ENCODE results near the gene NAPA. TPM values are rescaled to one million over a fixed set of nuclear protein-coding genes. Genes with fewer than 3 reads are reported as not detected.

Gene NAPA
- total and polyA plus RNA-seq, 4 donors: 65.7 to 140 (median 124) TPM

DNA sequence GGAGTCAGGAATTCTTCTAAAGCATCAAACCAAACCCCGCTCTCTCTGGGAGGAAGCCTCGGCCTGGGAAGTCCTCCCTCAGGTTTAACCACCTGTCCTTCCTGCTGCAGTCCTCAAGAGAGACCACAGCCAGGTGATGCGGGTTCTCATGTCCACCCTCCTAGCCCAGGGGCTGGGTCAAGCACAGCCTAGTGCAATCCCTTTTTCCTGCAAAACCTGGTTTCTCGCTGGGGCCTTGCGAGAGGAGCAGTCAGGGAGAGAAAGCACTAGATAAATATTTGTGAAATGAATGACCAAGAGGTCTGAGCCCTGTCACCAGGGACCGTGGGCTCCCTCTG, 45.5 kb downstream of the NAPA start:
- TF ChIP-seq CTCF (IDR thresholded peaks at IDR 0.05; ENCODE audit: control extremely low read depth, extremely low read depth): no peak
- H3K27me3 ChIP-seq (ENCODE audit: control insufficient read depth in 3 of 3, insufficient read depth in 3 of 3, low read length in 2 of 3): peaks cover 7 to 32% (median 13%) of the 10 kb centered on the region in 3 donors
- H3K4me3 ChIP-seq: no peak overlapping the region
- H3K4me1 ChIP-seq (ENCODE audit: control insufficient read depth in 5 of 5, insufficient read depth in 5 of 5, low read length in 5 of 5): peaks cover 0 to 12% (median 3%) of the 10 kb centered on the region in 5 donors
- no peak overlapping the region for H3K27ac ChIP-seq (ENCODE audit: low read depth in 1 of 2, low read length in 1 of 2)
- ATAC-seq (ENCODE audit: insufficient read depth, low FRiP score) (no peak), DNase-seq (no peak)
- no peaks in the 10 kb centered on the region for H3K36me3 ChIP-seq (ENCODE audit: control insufficient read depth in 4 of 4, insufficient read depth in 4 of 4, low read length in 4 of 4)
- WGBS, 2 donors: 22% methylated on average over 6 of the region's 6 CpGs
- peaks cover 0 to 2% (median 0%) of the 10 kb centered on the region in 4 donors for H3K9me3 ChIP-seq (ENCODE audit: control insufficient read depth in 4 of 4, insufficient read depth in 3 of 4, low read length in 3 of 4)
- H3K9ac ChIP-seq (ENCODE audit: insufficient read depth in 1 of 2, low read length in 2 of 2): no peak overlapping the region

GRCh38 chr19:47467914-47468313, 46.9 kb downstream of the NAPA start:
- DNase-seq: no peak
- peaks cover 0 to 2% (median 0%) of the 10 kb centered on the region in 4 donors for H3K9me3 ChIP-seq (ENCODE audit: control insufficient read depth in 4 of 4, insufficient read depth in 3 of 4, low read length in 3 of 4)
- ATAC-seq (ENCODE audit: insufficient read depth, low FRiP score): no peak
- no peak overlapping the region for H3K9ac ChIP-seq (ENCODE audit: insufficient read depth in 1 of 2, low read length in 2 of 2)
- H3K27ac ChIP-seq (ENCODE audit: low read depth in 1 of 2, low read length in 1 of 2): no peak overlapping the region
- H3K4me3 ChIP-seq: no peak overlapping the region
- peaks cover 3 to 35% (median 13%) of the 10 kb centered on the region in 3 donors for H3K27me3 ChIP-seq (ENCODE audit: control insufficient read depth in 3 of 3, insufficient read depth in 3 of 3, low read length in 2 of 3)
- peaks cover 0 to 12% (median 3%) of the 10 kb centered on the region in 5 donors for H3K4me1 ChIP-seq (ENCODE audit: control insufficient read depth in 5 of 5, insufficient read depth in 5 of 5, low read length in 5 of 5)
- 45 to 49% methylated on average over 9 of the region's 9 CpGs for WGBS, 2 donors
- no peak for TF ChIP-seq CTCF (IDR thresholded peaks at IDR 0.05; ENCODE audit: control extremely low read depth, extremely low read depth)
- no peaks in the 10 kb centered on the region for H3K36me3 ChIP-seq (ENCODE audit: control insufficient read depth in 4 of 4, insufficient read depth in 4 of 4, low read length in 4 of 4)

- Histone ChIP-seq H3K27me3 (ENCODE audit: control insufficient read depth in 3 of 3, insufficient read depth in 3 of 3, low read length in 2 of 3) (peaks cover 0 to 32% (median 11%) of the 10 kb centered on the region in 3 donors), H3K4me3 (no peak overlapping the region), H3K9ac (ENCODE audit: insufficient read depth in 1 of 2, low read length in 2 of 2) (no peak overlapping the region), H3K9me3 (ENCODE audit: control insufficient read depth in 4 of 4, insufficient read depth in 3 of 4, low read length in 3 of 4) (peaks cover 0 to 2% (median 0%) of the 10 kb centered on the region in 4 donors), H3K36me3 (ENCODE audit: control insufficient read depth in 4 of 4, insufficient read depth in 4 of 4, low read length in 4 of 4) (no peaks in the 10 kb centered on the region), H3K4me1 (ENCODE audit: control insufficient read depth in 5 of 5, insufficient read depth in 5 of 5, low read length in 5 of 5) (peaks cover 0 to 8% (median 0%) of the 10 kb centered on the region in 5 donors), H3K27ac (ENCODE audit: low read depth in 1 of 2, low read length in 1 of 2) (no peak overlapping the region)
- ATAC-seq (ENCODE audit: insufficient read depth, low FRiP score) (no peak), DNase-seq (no peak)
- no peak for TF ChIP-seq CTCF (IDR thresholded peaks at IDR 0.05; ENCODE audit: control extremely low read depth, extremely low read depth)
- WGBS, 2 donors: 86 to 87% methylated on average over 27 of the region's 27 CpGs
Observed at GRCh38 chr19:47465957-47466356, 48.9 kb downstream of the NAPA start.
